Trophoblast cell (in vitro differentiated cells and primary cell): Measurements from ENCODE around the gene LRIT3.
A peak's percentile ranks its signal among the peaks of the same experiment; 100 is the strongest.

Source experiments
- DNase-seq, 2 donors: peaks; one replicate each; pipeline ENCODE4 v3.0.0-alpha.2; 2016
- H2AFZ ChIP-seq: 2 replicates; pipeline ENCODE4 v1.6.1; 2013; ENCODE audit warnings: low read length, moderate library complexity, mild to moderate bottlenecking; ENCODE audit not compliant: insufficient read depth, poor library complexity
- H2AK5ac ChIP-seq: 2 replicates; pipeline ENCODE4 v1.6.1; 2013; ENCODE audit warnings: mild to moderate bottlenecking, low read length
- H2BK120ac ChIP-seq: 2 replicates; pipeline ENCODE4 v1.6.1; 2013; ENCODE audit warnings: low read length, mild to moderate bottlenecking, moderate library complexity; ENCODE audit not compliant: insufficient read depth, poor library complexity
- H2BK12ac ChIP-seq: 2 replicates; pipeline ENCODE4 v1.6.1; 2013; ENCODE audit warnings: mild to moderate bottlenecking, low read length, moderate library complexity
- H2BK5ac ChIP-seq: 2 replicates; pipeline ENCODE4 v1.6.1; 2013; ENCODE audit warnings: low read length, low read depth, moderate library complexity, mild to moderate bottlenecking; ENCODE audit not compliant: poor library complexity
- H3K14ac ChIP-seq: 2 replicates; pipeline ENCODE4 v1.6.1; 2013; ENCODE audit warnings: mild to moderate bottlenecking, low read length
- H3K18ac ChIP-seq: 2 replicates; pipeline ENCODE4 v1.6.1; 2013; ENCODE audit warnings: mild to moderate bottlenecking, low read length
- H3K23ac ChIP-seq: 2 replicates; pipeline ENCODE4 v1.6.1; 2013; ENCODE audit warnings: low read length
- H3K27ac ChIP-seq: 2 replicates; pipeline ENCODE4 v1.5.1; 2013; ENCODE audit warnings: low read depth, mild to moderate bottlenecking, inconsistent platforms, low read length, moderate library complexity
- H3K27me3 ChIP-seq: 2 replicates; pipeline ENCODE4 v1.6.1; 2013; ENCODE audit warnings: inconsistent platforms, mild to moderate bottlenecking, low read length, moderate library complexity; ENCODE audit not compliant: insufficient read depth
- H3K36me3 ChIP-seq, 2 experiments: 1 replicate in 1 of 2; 2 replicates in 1 of 2; pipeline ENCODE4 v1.6.1; 2013; ENCODE audit warnings: low read length in 2 of 2, mild to moderate bottlenecking in 2 of 2, moderate library complexity in 1 of 2; ENCODE audit not compliant: insufficient read depth in 2 of 2, control insufficient read depth in 1 of 2
- H3K4ac ChIP-seq: 2 replicates; pipeline ENCODE4 v1.6.1; 2013; ENCODE audit warnings: low read depth, mild to moderate bottlenecking, low read length, moderate library complexity
- H3K4me1 ChIP-seq, 2 experiments: 1 replicate in 1 of 2; 2 replicates in 1 of 2; pipeline ENCODE4 v1.6.1; 2013; ENCODE audit warnings: low read length in 2 of 2, mild to moderate bottlenecking in 2 of 2, moderate library complexity in 1 of 2; ENCODE audit not compliant: insufficient read depth in 2 of 2, control insufficient read depth in 1 of 2
- H3K4me2 ChIP-seq: 2 replicates; pipeline ENCODE4 v1.6.1; 2013; ENCODE audit warnings: inconsistent platforms, mild to moderate bottlenecking, low read length, moderate library complexity
- H3K4me3 ChIP-seq: 2 replicates; pipeline ENCODE4 v1.5.1; 2013; ENCODE audit warnings: mild to moderate bottlenecking, low read depth, low read length, inconsistent platforms
- H3K79me1 ChIP-seq: one replicate; pipeline ENCODE4 v1.6.1; 2013; ENCODE audit warnings: low read length
- H3K79me2 ChIP-seq: 2 replicates; pipeline ENCODE4 v1.6.1; 2013; ENCODE audit warnings: low read length, mild to moderate bottlenecking; ENCODE audit not compliant: control insufficient read depth, insufficient read depth, poor library complexity
- H3K9ac ChIP-seq: 2 replicates; pipeline ENCODE4 v1.6.1; 2013; ENCODE audit warnings: mild to moderate bottlenecking, low read length
- H3K9me3 ChIP-seq: 2 replicates; pipeline ENCODE4 v1.6.1; 2013; ENCODE audit warnings: low read depth, mild to moderate bottlenecking, control low read depth, inconsistent platforms, low read length; ENCODE audit not compliant: insufficient read depth
- H4K12ac ChIP-seq: 2 replicates; pipeline ENCODE4 v1.6.1; 2013; ENCODE audit warnings: low read depth, mild to moderate bottlenecking, low read length, moderate library complexity
- H4K8ac ChIP-seq: 2 replicates; pipeline ENCODE4 v1.6.1; 2013; ENCODE audit warnings: low read depth, mild to moderate bottlenecking, low read length, moderate library complexity
- H4K91ac ChIP-seq: one replicate; pipeline ENCODE4 v1.6.1; 2013; ENCODE audit warnings: low read depth, mild to moderate bottlenecking, low read length, moderate library complexity
- WGBS: extraction: QIAGEN DNeasy Blood & Tissue Kit; methylation state at CpG from one replicate; pipeline ENCODE4 v1.1.7; 2013; ENCODE audit warnings: missing lambda C conversion rate; ENCODE audit not compliant: insufficient read length, insufficient coverage; ENCODE audit errors: extremely low coverage; 5-methylcytosine and 5-hydroxymethylcytosine counted together

Gene LRIT3

DNA sequence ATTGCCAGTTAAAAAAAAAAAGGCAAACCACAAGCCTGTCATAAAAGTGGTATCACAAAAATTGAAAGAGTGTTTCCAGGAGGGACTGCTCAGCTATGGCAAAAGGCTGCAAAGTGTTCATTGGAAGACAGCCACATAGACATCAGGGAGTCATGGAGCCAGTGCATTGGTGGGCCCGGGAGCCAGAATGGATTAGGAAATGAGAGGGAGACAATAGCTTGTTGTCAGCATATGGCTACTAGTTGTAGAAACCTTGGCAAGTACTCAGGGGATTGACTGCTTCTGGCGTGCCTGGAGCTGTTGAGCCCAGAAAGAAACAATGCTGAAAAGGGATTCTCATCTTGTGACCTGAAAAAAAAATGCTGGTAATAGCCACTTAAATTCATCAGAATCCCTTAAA lies 27.3 kb upstream of the LRIT3 start:
- H3K36me3 ChIP-seq = peaks cover 7 to 14% of the 10 kb centered on the region in 2 experiments
- no peak overlapping the region for H4K91ac ChIP-seq
- H3K23ac ChIP-seq = no peak overlapping the region
- no peak overlapping the region for H2AK5ac ChIP-seq
- H4K8ac ChIP-seq = no peak overlapping the region
- H3K18ac ChIP-seq = no peak overlapping the region
- WGBS = no CpG with 5 or more reads among the region's 2 CpGs
- H2AFZ ChIP-seq = no peak overlapping the region
- H3K79me1 ChIP-seq = peaks cover 5% of the 10 kb centered on the region
- no peak overlapping the region for H4K12ac ChIP-seq
- H2BK120ac ChIP-seq = no peak overlapping the region
- H3K79me2 ChIP-seq = peaks cover 5% of the 10 kb centered on the region
- no peaks in the 10 kb centered on the region for H3K4me1 ChIP-seq
- H2BK5ac ChIP-seq = no peak overlapping the region
- H3K14ac ChIP-seq = no peak overlapping the region
- no peak overlapping the region for H3K4ac ChIP-seq
- no peak for DNase-seq
- H3K9ac ChIP-seq = no peak overlapping the region
- no peaks in the 10 kb centered on the region for H3K9me3 ChIP-seq
- no peak overlapping the region for H2BK12ac ChIP-seq
- no peak overlapping the region for H3K4me3 ChIP-seq
- no peak overlapping the region for H3K27ac ChIP-seq
- H3K27me3 ChIP-seq = no peaks in the 10 kb centered on the region
- H3K4me2 ChIP-seq = no peak overlapping the region

DNA sequence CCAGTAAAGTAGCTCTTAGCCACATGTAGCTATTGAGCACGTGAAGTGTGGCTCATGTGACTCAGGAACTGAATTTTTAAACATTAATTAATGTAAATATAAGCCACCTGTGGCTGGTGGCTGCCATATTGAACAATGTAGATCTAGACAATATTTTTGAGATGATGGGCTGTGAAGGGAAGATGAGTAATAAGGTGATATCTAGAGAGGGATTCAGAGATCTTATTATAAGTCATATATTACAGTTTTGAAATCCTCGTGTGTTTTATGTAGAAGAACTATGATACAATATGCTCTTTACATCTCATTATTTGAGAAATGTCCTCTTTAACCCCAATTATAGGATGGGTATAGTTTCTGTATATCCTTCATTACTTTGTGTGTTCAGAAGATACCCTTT lies 26.7 kb upstream of the LRIT3 start:
- Histone ChIP-seq H3K79me2 (no peaks in the 10 kb centered on the region), H3K4me2 (no peak overlapping the region), H3K4me3 (no peak overlapping the region), H3K79me1 (no peaks in the 10 kb centered on the region), H4K91ac (no peak overlapping the region), H3K14ac (no peak overlapping the region), H2AK5ac (no peak overlapping the region), H2BK12ac (no peak overlapping the region), H4K12ac (no peak overlapping the region), H2AFZ (no peak overlapping the region), H2BK120ac (no peak overlapping the region), H3K23ac (no peak overlapping the region), H3K9ac (no peak overlapping the region), H2BK5ac (no peak overlapping the region), H3K36me3 (peaks cover 7 to 14% of the 10 kb centered on the region in 2 experiments), H3K4me1 (no peaks in the 10 kb centered on the region), H3K4ac (no peak overlapping the region), H3K27ac (no peak overlapping the region), H3K18ac (no peak overlapping the region), H3K9me3 (no peaks in the 10 kb centered on the region), H3K27me3 (no peaks in the 10 kb centered on the region), H4K8ac (no peak overlapping the region)
- no CpG with 5 or more reads among the region's 2 CpGs for WGBS
- DNase-seq = no peak

DNA sequence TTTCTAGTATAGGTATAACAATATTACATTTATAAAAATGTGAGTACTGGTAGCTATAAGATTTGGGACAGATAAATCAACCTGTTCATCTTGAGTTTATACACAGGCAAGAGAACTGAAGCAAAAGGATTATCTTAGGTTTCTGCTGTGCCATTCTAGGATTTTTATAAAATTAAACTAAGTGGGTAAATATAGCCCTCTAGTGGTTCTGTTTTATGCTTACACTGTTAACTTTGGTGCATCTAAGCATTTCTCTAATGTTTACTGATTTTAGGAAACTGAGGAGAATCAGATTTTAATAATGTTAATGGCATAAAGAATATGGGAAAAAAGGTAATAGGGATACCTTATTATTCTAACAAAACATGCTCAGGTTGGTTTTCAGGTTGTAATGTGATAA lies 21.2 kb upstream of the LRIT3 start:
- Histone ChIP-seq H2BK120ac (no peak overlapping the region), H3K36me3 (peaks cover 4 to 6% of the 10 kb centered on the region in 2 experiments), H4K12ac (no peak overlapping the region), H3K9ac (no peak overlapping the region), H3K23ac (no peak overlapping the region), H3K27me3 (no peaks in the 10 kb centered on the region), H3K18ac (no peak overlapping the region), H3K4me1 (no peaks in the 10 kb centered on the region), H3K4me2 (no peak overlapping the region), H2AK5ac (no peak overlapping the region), H3K27ac (no peak overlapping the region), H2BK5ac (no peak overlapping the region), H2BK12ac (no peak overlapping the region), H4K8ac (no peak overlapping the region), H3K9me3 (no peaks in the 10 kb centered on the region), H3K4ac (no peak overlapping the region), H3K79me1 (no peaks in the 10 kb centered on the region), H4K91ac (no peak overlapping the region), H3K4me3 (no peak overlapping the region), H2AFZ (no peak overlapping the region), H3K14ac (no peak overlapping the region), H3K79me2 (no peaks in the 10 kb centered on the region)
- DNase-seq = peak in 1 of 2 donors; percentile 59

DNA sequence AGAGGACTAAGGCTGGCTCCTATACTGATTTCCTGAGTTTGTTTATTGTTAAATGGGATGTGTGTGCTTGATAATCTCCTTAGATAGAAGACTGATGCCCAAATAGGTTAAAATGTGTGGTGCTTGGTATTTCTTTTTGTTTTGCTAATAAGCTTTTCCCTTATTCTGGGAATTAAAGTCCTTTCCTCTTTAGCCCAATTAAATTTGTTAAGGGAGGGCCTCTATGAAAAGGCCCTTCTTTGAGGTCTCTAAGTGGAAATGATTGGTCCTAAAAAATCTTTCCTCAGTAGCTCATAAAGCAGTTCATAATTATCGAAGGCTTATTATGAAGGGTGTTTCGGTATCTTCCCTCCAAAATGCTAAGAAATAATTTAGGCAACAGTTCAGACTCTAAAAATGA lies 20.2 kb upstream of the LRIT3 start, which contains the start of gene RRH:
Gene RRH (plus strand): TSS at position 301 of the 400 bp plus-strand sequence. CDS start 56 bp downstream, at position 357.
- Histone ChIP-seq H3K79me2 (no peaks in the 10 kb centered on the region), H4K12ac (no peak within 1 kb of the TSS), H3K18ac (no peak within 1 kb of the TSS), H3K23ac (no peak within 1 kb of the TSS), H3K36me3 (peaks cover 2 to 4% of the 10 kb centered on the region in 2 experiments), H2BK5ac (no peak within 1 kb of the TSS), H2AFZ (no peak within 1 kb of the TSS), H3K27ac (no peak within 1 kb of the TSS), H3K4me3 (no peak within 1 kb of the TSS), H2BK12ac (no peak within 1 kb of the TSS), H3K4me2 (no peak within 1 kb of the TSS), H3K4ac (no peak within 1 kb of the TSS), H3K14ac (no peak within 1 kb of the TSS), H4K8ac (no peak within 1 kb of the TSS), H3K9ac (no peak within 1 kb of the TSS), H2AK5ac (no peak within 1 kb of the TSS), H2BK120ac (no peak within 1 kb of the TSS), H3K27me3 (no peaks in the 10 kb centered on the region), H3K79me1 (no peaks in the 10 kb centered on the region), H3K9me3 (no peaks in the 10 kb centered on the region), H3K4me1 (no peaks in the 10 kb centered on the region), H4K91ac (no peak within 1 kb of the TSS)
- DNase-seq = no peak
- WGBS = no CpG with 5 or more reads among the region's 2 CpGs
